K562 (cell line): ENCODE data around the gene VANGL1. TPM values are rescaled to one million over a fixed set of nuclear protein-coding genes. Genes with fewer than 3 reads are reported as not detected.

ENCODE experiments used
- ATAC-seq: fragments of 200-7000 bp; cut with Tn5 transposase; 3 replicates; pipeline ENCODE4 v1.9.1; 2020; ENCODE audit warnings: moderate library complexity
- BruUV-seq: library from RNA; stranded (reverse); fragments of 400-500 nt; replicated peaks from 2 replicates; lab custom pipeline; 2021; lab: Mats Ljungman, UMichigan
- CTCF ChIA-PET: fragments of 300-600 bp; formaldehyde crosslinking; extraction: SDS; loops from one replicate; lab custom pipeline; 2021; ENCODE audit warnings: low intra/inter-chr PET ratio; lab: Yijun Ruan, JAX
- POLR2A ChIA-PET: fragments of 300-600, 350-650 bp; sonication (Branson Sonifier 250); formaldehyde crosslinking; extraction: SDS; loops from one replicate; lab custom pipeline; 2021; ENCODE audit warnings: antibody characterized with exemption, inconsistent platforms; lab: Yijun Ruan, JAX
- DNase-seq, 4 experiments: peaks; one replicate each; pipeline versions ENCODE4 v3.0.0 to v3.0.0-alpha.2; 2011 to 2018; ENCODE audit warnings: low spot score in 3 of 4, mixed read lengths in 3 of 4; ENCODE audit errors: extremely low read depth in 1 of 4
- FAIRE-seq: peaks from 2 replicates; lab custom pipeline; 2011; peaks lifted over from hg19 to GRCh38; lab: Jason Lieb, UNC
- H2AFZ ChIP-seq: 2 replicates; pipeline ENCODE4 v1.6.0; 2011; ENCODE audit warnings: low read depth, low read length, control low read depth, inconsistent platforms
- H3K27ac ChIP-seq: fragments of 200-600 bp; 3 replicates; pipeline ENCODE4 v1.8.0; 2011; ENCODE audit warnings: low read depth, mild to moderate bottlenecking, control low read depth, inconsistent platforms, low read length, moderate library complexity, mixed read lengths; ENCODE audit errors: extremely low read depth
- H3K27me3 ChIP-seq, 2 experiments: fragments of 300-600 bp in 1 of 2; 2 replicates in 1 of 2; 3 replicates in 1 of 2; pipeline versions ENCODE4 v1.6.0 to v1.8.0; 2011; ENCODE audit warnings: inconsistent platforms in 2 of 2, low read length in 2 of 2, mild to moderate bottlenecking in 1 of 2, mixed read lengths in 1 of 2, moderate library complexity in 1 of 2; ENCODE audit not compliant: control insufficient read depth in 2 of 2, insufficient read depth in 2 of 2
- H3K36me3 ChIP-seq: fragments of 300-600 bp; 3 replicates; pipeline ENCODE4 v1.8.0; 2011; ENCODE audit warnings: mild to moderate bottlenecking, low read length, inconsistent platforms; ENCODE audit not compliant: control insufficient read depth, insufficient read depth
- H3K4me1 ChIP-seq, 2 experiments: fragments of 200-600 bp in 1 of 2; replicated peaks in 1 of 2; 2 replicates in 1 of 2; 3 replicates in 1 of 2; pipeline versions ENCODE4 v1.5.1 to v1.8.0; 2011; ENCODE audit warnings: inconsistent platforms in 2 of 2, low read length in 2 of 2, mild to moderate bottlenecking in 1 of 2, mixed read lengths in 1 of 2, moderate library complexity in 1 of 2; ENCODE audit not compliant: control insufficient read depth in 2 of 2, insufficient read depth in 2 of 2
- H3K4me2 ChIP-seq: 2 replicates; pipeline ENCODE4 v1.6.1; 2011; ENCODE audit warnings: low read length, control low read depth, inconsistent platforms, mixed read lengths; ENCODE audit not compliant: insufficient read depth
- H3K4me3 ChIP-seq: fragments of 200-600 bp; sonication (generic), shearing (Covaris generic); 2 replicates; pipeline ENCODE4 v1.5.1; 2016; ENCODE audit warnings: control low read depth, inconsistent platforms
- H3K79me2 ChIP-seq: fragments of 200-600 bp; 3 replicates; pipeline ENCODE4 v1.8.0; 2011; ENCODE audit warnings: low read length, inconsistent platforms; ENCODE audit not compliant: control insufficient read depth, insufficient read depth
- H3K9ac ChIP-seq, 2 experiments: 2 replicates each; pipeline versions ENCODE4 v1.6.0 to v1.6.1; 2011; ENCODE audit warnings: low read depth in 2 of 2, low read length in 2 of 2, control low read depth in 1 of 2, inconsistent platforms in 1 of 2, mild to moderate bottlenecking in 1 of 2, mixed read lengths in 1 of 2; ENCODE audit not compliant: insufficient read depth in 1 of 2
- H3K9me1 ChIP-seq: one replicate; pipeline ENCODE4 v1.6.0; 2011; ENCODE audit warnings: inconsistent platforms, mild to moderate bottlenecking, low read length, moderate library complexity; ENCODE audit not compliant: control insufficient read depth, insufficient read depth
- H3K9me3 ChIP-seq: replicated peaks from 2 replicates; pipeline ENCODE4 v1.5.1; 2011; ENCODE audit warnings: low read depth, low read length, inconsistent platforms; ENCODE audit not compliant: control insufficient read depth, insufficient read depth
- H4K20me1 ChIP-seq: replicated peaks from 2 replicates; pipeline ENCODE4 v1.6.1; 2011; ENCODE audit warnings: low read length, inconsistent platforms, mixed read lengths; ENCODE audit not compliant: control insufficient read depth, insufficient read depth
- ADNP ChIP-seq: fragments of 200-800 bp; sonication (Bioruptor generic); IDR thresholded peaks from 2 replicates; pipeline ENCODE4 v1.6.1; 2016; ENCODE audit warnings: missing genetic modification characterization, missing compliant biosample characterization
- BRCA1 ChIP-seq, 2 experiments: fragments of 450-650 bp in 1 of 2; sonication (generic) in 1 of 2; formaldehyde crosslinking in 1 of 2; IDR thresholded peaks; 2 replicates each; pipeline versions ENCODE4 v1.5.0 to v1.6.1; 2017 to 2020; ENCODE audit warnings: mild to moderate bottlenecking in 1 of 2, missing genetic modification reagents in 1 of 2
- C11orf30 ChIP-seq: fragments of 450-650 bp; IDR thresholded peaks from 2 replicates; pipeline ENCODE4 v1.6.1; 2016; ENCODE audit warnings: low read depth, mild to moderate bottlenecking
- CBX1 ChIP-seq: sonication (generic); IDR thresholded peaks from 2 replicates; pipeline ENCODE4 v1.6.1; 2016; ENCODE audit warnings: antibody characterized with exemption, low read depth, mild to moderate bottlenecking
- CREB5 ChIP-seq: fragments of 250-450 bp; sonication (Bioruptor Pico); IDR thresholded peaks from 2 replicates; pipeline ENCODE4 v1.5.0; 2020; ENCODE audit warnings: mild to moderate bottlenecking
- EP400 ChIP-seq: fragments of 450-650 bp; IDR thresholded peaks from 2 replicates; pipeline ENCODE4 v1.6.1; 2017; ENCODE audit warnings: antibody characterized with exemption, mild to moderate bottlenecking, moderate library complexity
- FOXA1 ChIP-seq: fragments of 450-650 bp; IDR thresholded peaks from 2 replicates; pipeline ENCODE4 v1.6.1; 2016; ENCODE audit warnings: mild to moderate bottlenecking, borderline replicate concordance
- MTA3 ChIP-seq: fragments of 450-650 bp; formaldehyde crosslinking; IDR thresholded peaks from 2 replicates; pipeline ENCODE4 v1.6.1; 2017; ENCODE audit warnings: mild to moderate bottlenecking, borderline replicate concordance
- NR2F6 ChIP-seq: fragments of 450-650 bp; formaldehyde crosslinking; IDR thresholded peaks from 2 replicates; pipeline ENCODE4 v1.4.0; 2020; ENCODE audit warnings: mild to moderate bottlenecking
- PRPF4 ChIP-seq: fragments of 200-400 bp; formaldehyde crosslinking; IDR thresholded peaks from one replicate; pipeline ENCODE4 v1.6.1; 2017; ENCODE audit warnings: low read length, low read depth, mild to moderate bottlenecking; ENCODE audit not compliant: insufficient read depth, poor library complexity, severe bottlenecking
- PTBP1 ChIP-seq: fragments of 200-400 bp; formaldehyde crosslinking; IDR thresholded peaks from 2 replicates; pipeline ENCODE4 v1.6.1; 2017; ENCODE audit warnings: low read depth, low read length
- RAD51 ChIP-seq: fragments of 450-650 bp; IDR thresholded peaks from 2 replicates; pipeline ENCODE4 v1.7.1; 2016; ENCODE audit warnings: low read depth, mild to moderate bottlenecking, borderline replicate concordance
- SMARCB1 ChIP-seq: IDR thresholded peaks from 2 replicates; pipeline ENCODE4 v1.6.1; 2011; ENCODE audit warnings: improper control_type of control experiment, low read depth; ENCODE audit not compliant: insufficient read length
- ZNF311 ChIP-seq: fragments of 250-450 bp; sonication (Bioruptor Pico); IDR thresholded peaks from 2 replicates; pipeline ENCODE4 v1.4.0; 2020; ENCODE audit warnings: mild to moderate bottlenecking, moderate library complexity
- ZNF639 ChIP-seq, 2 experiments: fragments of 200-800 bp in 1 of 2; sonication (Bioruptor generic) in 1 of 2; sonication (generic) in 1 of 2; formaldehyde crosslinking in 1 of 2; IDR thresholded peaks in 1 of 2; conservative IDR thresholded peaks in 1 of 2; 2 replicates each; pipeline versions ENCODE4 v1.5.0 to v1.6.1; 2016 to 2020; ENCODE audit warnings: missing compliant biosample characterization in 1 of 2, missing genetic modification characterization in 1 of 2, missing genetic modification reagents in 1 of 2
- WGBS: fragments of 100-300 bp; shearing (Covaris generic); methylation state at CpG from one replicate; pipeline ENCODE4 v1.1.6; 2016; ENCODE audit warnings: low coverage, mixed read lengths; ENCODE audit not compliant: insufficient coverage; ENCODE audit errors: missing lambda C conversion rate; 5-methylcytosine and 5-hydroxymethylcytosine counted together
- in situ Hi-C: fragments of 300-500 bp; cut with MboI; formaldehyde crosslinking; loops from 4 replicates; pipeline ENCODE4 v1.15.0; 2018; ENCODE audit warnings: inconsistent platforms, mixed read lengths
- intact Hi-C: fragments of 100-400 bp; cut with micrococcal nuclease; formaldehyde crosslinking; loops from 2 replicates; pipeline ENCODE4 v1.14.2; 2022
- polyA plus RNA-seq, 8 experiments: library from polyadenylated mRNA; depleted of rRNA in 4 of 8; stranded (reverse) in 5 of 8; unstranded in 3 of 8; fragments of >200 nt; fragmentation: Nextera tagmentation in 2 of 8; fragmentation: Illumina TruSeq in 1 of 8; extraction: Ambion mirVana in 2 of 8; extraction: Trizol in 1 of 8; gene quantifications; 2 replicates each; pipeline versions ENCODE4 v1.2.1 to v1.2.3, GENCODE V29; 2011 to 2014; ENCODE audit warnings: inconsistent platforms in 1 of 8, missing spikeins in 1 of 8
- total RNA-seq, 7 experiments: library from RNA; depleted of rRNA in 6 of 7; stranded (reverse); fragments of >200 nt in 6 of 7; fragmentation: Illumina TruSeq in 2 of 7; extraction: Trizol in 2 of 7; gene quantifications; 2 replicates each; pipeline versions ENCODE4 v1.2.1 to v1.2.3, GENCODE V29; 2011 to 2021; ENCODE audit warnings: low replicate concordance in 1 of 7
- TF ChIP-seq, protein P1 (sequence below): fragments of 250-450 bp; sonication (Bioruptor Pico); IDR thresholded peaks from 2 replicates; pipeline ENCODE4 v1.5.0; 2020; ENCODE audit warnings: mild to moderate bottlenecking, borderline replicate concordance
- TF ChIP-seq, protein P2 (sequence below): fragments of 450-650 bp; formaldehyde crosslinking; conservative IDR thresholded peaks from 2 replicates; pipeline ENCODE4 v1.4.0; 2022; ENCODE audit warnings: mild to moderate bottlenecking, missing genetic modification characterization

Gene VANGL1
- total and polyA plus RNA-seq, 9 of the 15 experiments (the other 6 are each of a cell fraction or from before 2014, with no cell fraction given), result 0.90 to 12.8 (median 9.6) TPM

- H3K9me3 ChIP-seq, result no peaks in the 10 kb centered on the region
- in situ Hi-C loops (loop anchor here (5.0 kb wide), 1 partner anchor 457 kb away; no protein-coding TSS in a partner anchor), intact Hi-C loops (loop anchor here (2.0 to 10.0 kb wide), 2 partner anchors 130 to 616 kb away; no protein-coding TSS in a partner anchor)
- FAIRE-seq (no peak), ATAC-seq (no peak), DNase-seq (no peak)
- H4K20me1 ChIP-seq, result no peaks in the 10 kb centered on the region
- no peaks in the 10 kb centered on the region for H3K36me3 ChIP-seq
- no peaks in the 10 kb centered on the region for H3K4me1 ChIP-seq
- H3K27ac ChIP-seq, result no peak overlapping the region
- WGBS, result 0% methylated on average over 4 of the region's 4 CpGs
- no peaks in the 10 kb centered on the region for H3K27me3 ChIP-seq
- no peak overlapping the region for H3K4me2 ChIP-seq
- no peaks in the 10 kb centered on the region for H3K9me1 ChIP-seq
- H3K9ac ChIP-seq, result no peak overlapping the region
- CTCF ChIA-PET, result interaction anchor here (1.9 kb wide), 1 partner anchor 456 kb away, joined by 9 read pairs; no protein-coding TSS in a partner anchor
- no TSS peak for BruUV-seq
- H2AFZ ChIP-seq, result no peak overlapping the region
- no peaks in the 10 kb centered on the region for H3K79me2 ChIP-seq
- POLR2A ChIA-PET, result no interaction called here
- H3K4me3 ChIP-seq, result no peak overlapping the region
- TF ChIP-seq NR2F6 (CRISPR knock-in tag) (no peak), FOXA1 (no peak), MTA3 (no peak), RAD51 (no peak), ZNF311 (CRISPR knock-in tag) (no peak), PRPF4 (no peak), ADNP (tag) (no peak), ZNF639 (CRISPR knock-in tag; conservative IDR thresholded peaks at IDR 0.05 in 1 of 2, IDR thresholded peaks at IDR 0.05 in 1 of 2) (no peak), SMARCB1 (no peak), C11orf30 (no peak), CREB5 (CRISPR knock-in tag) (no peak), PTBP1 (no peak), BRCA1 (IDR thresholded peaks at IDR 0.05) (no peak), BRCA1 (CRISPR knock-in tag; IDR thresholded peaks at IDR 0.05) (no peak), CBX1 (no peak), EP400 (no peak)
- TF ChIP-seq, protein P1, sequence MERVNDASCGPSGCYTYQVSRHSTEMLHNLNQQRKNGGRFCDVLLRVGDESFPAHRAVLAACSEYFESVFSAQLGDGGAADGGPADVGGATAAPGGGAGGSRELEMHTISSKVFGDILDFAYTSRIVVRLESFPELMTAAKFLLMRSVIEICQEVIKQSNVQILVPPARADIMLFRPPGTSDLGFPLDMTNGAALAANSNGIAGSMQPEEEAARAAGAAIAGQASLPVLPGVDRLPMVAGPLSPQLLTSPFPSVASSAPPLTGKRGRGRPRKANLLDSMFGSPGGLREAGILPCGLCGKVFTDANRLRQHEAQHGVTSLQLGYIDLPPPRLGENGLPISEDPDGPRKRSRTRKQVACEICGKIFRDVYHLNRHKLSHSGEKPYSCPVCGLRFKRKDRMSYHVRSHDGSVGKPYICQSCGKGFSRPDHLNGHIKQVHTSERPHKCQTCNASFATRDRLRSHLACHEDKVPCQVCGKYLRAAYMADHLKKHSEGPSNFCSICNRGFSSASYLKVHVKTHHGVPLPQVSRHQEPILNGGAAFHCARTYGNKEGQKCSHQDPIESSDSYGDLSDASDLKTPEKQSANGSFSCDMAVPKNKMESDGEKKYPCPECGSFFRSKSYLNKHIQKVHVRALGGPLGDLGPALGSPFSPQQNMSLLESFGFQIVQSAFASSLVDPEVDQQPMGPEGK, result no peak
- TF ChIP-seq, protein P2, sequence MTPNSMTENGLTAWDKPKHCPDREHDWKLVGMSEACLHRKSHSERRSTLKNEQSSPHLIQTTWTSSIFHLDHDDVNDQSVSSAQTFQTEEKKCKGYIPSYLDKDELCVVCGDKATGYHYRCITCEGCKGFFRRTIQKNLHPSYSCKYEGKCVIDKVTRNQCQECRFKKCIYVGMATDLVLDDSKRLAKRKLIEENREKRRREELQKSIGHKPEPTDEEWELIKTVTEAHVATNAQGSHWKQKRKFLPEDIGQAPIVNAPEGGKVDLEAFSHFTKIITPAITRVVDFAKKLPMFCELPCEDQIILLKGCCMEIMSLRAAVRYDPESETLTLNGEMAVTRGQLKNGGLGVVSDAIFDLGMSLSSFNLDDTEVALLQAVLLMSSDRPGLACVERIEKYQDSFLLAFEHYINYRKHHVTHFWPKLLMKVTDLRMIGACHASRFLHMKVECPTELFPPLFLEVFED (CRISPR knock-in tag), result no peak
Observed at GRCh38 chr1:115594600-115594999, 47.2 kb upstream of the VANGL1 start.
